Stimulated activated effector memory CD8-positive, alpha-beta T cell treated with anti-CD3 and anti-CD28 coated beads, Interleukin-12 subunit alpha, Interleukin-12 subunit beta, amount 100 ng/mL, for 72 hours (primary cell): Measurements from ENCODE around the gene ZNF362.

Experiments used
- ATAC-seq: fragments of 150-1000 bp; cut with Tn5 transposase; 2 replicates; pipeline ENCODE4 v1.10.0; 2021
- DNase-seq, 2 donors: peaks; one replicate each; pipeline ENCODE4 v3.0.0; 2021 to 2022; ENCODE audit warnings: low spot score in 2 of 2
- H3K27ac Mint-ChIP-seq: one replicate; pipeline ENCODE4 v1.8.0; 2022; ENCODE audit warnings: mild to moderate bottlenecking, mixed read lengths
- H3K36me3 Mint-ChIP-seq: one replicate; pipeline ENCODE4 v1.8.0; 2022; ENCODE audit warnings: mild to moderate bottlenecking, mixed read lengths
- H3K4me1 Mint-ChIP-seq: one replicate; pipeline ENCODE4 v1.8.0; 2022; ENCODE audit warnings: mixed read lengths
- H3K4me3 Mint-ChIP-seq: one replicate; pipeline ENCODE4 v1.8.0; 2022; ENCODE audit warnings: mild to moderate bottlenecking, mixed read lengths
- H3K9me3 Mint-ChIP-seq: one replicate; pipeline ENCODE4 v1.8.0; 2022; ENCODE audit warnings: mixed read lengths

Gene ZNF362

GRCh38 chr1:33270808-33271465, 14.6 kb downstream of the ZNF362 start:
- Mint-ChIP-seq H3K4me1 (peaks cover 48% of the 10 kb centered on the region), H3K27ac (peak overlapping the region; percentile 95), H3K36me3 (no peaks in the 10 kb centered on the region), H3K4me3 (no peak overlapping the region), H3K9me3 (no peaks in the 10 kb centered on the region)
- no peak for DNase-seq
- no peak for ATAC-seq

GRCh38 chr1:33271666-33272505, 15.6 kb downstream of the ZNF362 start:
- H3K36me3 Mint-ChIP-seq, result no peaks in the 10 kb centered on the region
- ATAC-seq, result no peak
- no peak overlapping the region for H3K4me3 Mint-ChIP-seq
- no peak for DNase-seq
- peak overlapping the region; percentile 95 for H3K27ac Mint-ChIP-seq
- H3K4me1 Mint-ChIP-seq, result peaks cover 48% of the 10 kb centered on the region
- H3K9me3 Mint-ChIP-seq, result no peaks in the 10 kb centered on the region

- Mint-ChIP-seq H3K4me3 (no peak overlapping the region), H3K27ac (peak overlapping the region; percentile 95), H3K9me3 (no peaks in the 10 kb centered on the region), H3K4me1 (peaks cover 48% of the 10 kb centered on the region), H3K36me3 (no peaks in the 10 kb centered on the region)
- DNase-seq (no peak), ATAC-seq (no peak)
Observed at GRCh38 chr1:33272509-33272908, 16.2 kb downstream of the ZNF362 start.

- Mint-ChIP-seq H3K27ac (peak overlapping the region; percentile 95), H3K36me3 (no peaks in the 10 kb centered on the region)
Observed at GRCh38 chr1:33272930-33273329, 16.6 kb downstream of the ZNF362 start.

GRCh38 chr1:33273406-33273805, 17.1 kb downstream of the ZNF362 start:
- peak overlapping the region; percentile 95 for H3K27ac Mint-ChIP-seq
- peak overlapping the region; percentile 2 for H3K4me3 Mint-ChIP-seq
- ATAC-seq, result peak; percentile 76

More at GRCh38 chr1:33272930-33273329, 16.6 kb downstream of the ZNF362 start:
- no peaks in the 10 kb centered on the region for H3K9me3 Mint-ChIP-seq
- ATAC-seq, result peak; percentile 33
- H3K4me1 Mint-ChIP-seq, result peaks cover 48% of the 10 kb centered on the region
- peak overlapping the region; percentile 2 for H3K4me3 Mint-ChIP-seq
- no peak for DNase-seq

GRCh38 chr1:33273961-33274371, 17.7 kb downstream of the ZNF362 start:
- Mint-ChIP-seq H3K4me3 (no peak overlapping the region), H3K4me1 (peaks cover 40% of the 10 kb centered on the region), H3K27ac (peak overlapping the region; percentile 95), H3K36me3 (no peaks in the 10 kb centered on the region), H3K9me3 (no peaks in the 10 kb centered on the region)
- no peak for ATAC-seq
- DNase-seq, result no peak

More at GRCh38 chr1:33273406-33273805, 17.1 kb downstream of the ZNF362 start:
- no peak for DNase-seq
- no peaks in the 10 kb centered on the region for H3K9me3 Mint-ChIP-seq
- peaks cover 44% of the 10 kb centered on the region for H3K4me1 Mint-ChIP-seq
- no peaks in the 10 kb centered on the region for H3K36me3 Mint-ChIP-seq

GRCh38 chr1:33274446-33274845, 18.2 kb downstream of the ZNF362 start:
- DNase-seq (no peak), ATAC-seq (no peak)
- Mint-ChIP-seq H3K9me3 (no peaks in the 10 kb centered on the region), H3K4me1 (peaks cover 40% of the 10 kb centered on the region), H3K4me3 (no peak overlapping the region), H3K27ac (peak overlapping the region; percentile 95), H3K36me3 (no peaks in the 10 kb centered on the region)

GRCh38 chr1:33275195-33275594, 18.9 kb downstream of the ZNF362 start:
- Mint-ChIP-seq H3K27ac (peak overlapping the region; percentile 95), H3K36me3 (no peaks in the 10 kb centered on the region), H3K4me3 (no peak overlapping the region), H3K4me1 (peaks cover 40% of the 10 kb centered on the region), H3K9me3 (no peaks in the 10 kb centered on the region)
- DNase-seq, result no peak
- ATAC-seq, result no peak

- no peaks in the 10 kb centered on the region for H3K9me3 Mint-ChIP-seq
- peaks cover 36% of the 10 kb centered on the region for H3K4me1 Mint-ChIP-seq
- H3K4me3 Mint-ChIP-seq, result no peak overlapping the region
- no peak overlapping the region for H3K27ac Mint-ChIP-seq
- no peaks in the 10 kb centered on the region for H3K36me3 Mint-ChIP-seq
- ATAC-seq (no peak), DNase-seq (no peak)
Observed at GRCh38 chr1:33275706-33276572, 19.6 kb downstream of the ZNF362 start.

- H3K27ac Mint-ChIP-seq, result peak overlapping the region; percentile 7
- no peak for ATAC-seq
- H3K36me3 Mint-ChIP-seq, result no peaks in the 10 kb centered on the region
- peaks cover 28% of the 10 kb centered on the region for H3K4me1 Mint-ChIP-seq
- H3K4me3 Mint-ChIP-seq, result no peak overlapping the region
- no peak for DNase-seq
- no peaks in the 10 kb centered on the region for H3K9me3 Mint-ChIP-seq
Observed at GRCh38 chr1:33276573-33277298, 20.4 kb downstream of the ZNF362 start.

GRCh38 chr1:33277488-33278084, 21.3 kb downstream of the ZNF362 start:
- H3K36me3 Mint-ChIP-seq, result peaks cover 6% of the 10 kb centered on the region
- H3K27ac Mint-ChIP-seq, result peak overlapping the region; percentile 7
- no peak for ATAC-seq

GRCh38 chr1:33280091-33280661, 23.9 kb downstream of the ZNF362 start:
- no peak overlapping the region for H3K4me3 Mint-ChIP-seq
- DNase-seq (no peak), ATAC-seq (no peak)
- no peaks in the 10 kb centered on the region for H3K4me1 Mint-ChIP-seq
- H3K36me3 Mint-ChIP-seq, result peaks cover 21% of the 10 kb centered on the region
- H3K27ac Mint-ChIP-seq, result no peak overlapping the region
- H3K9me3 Mint-ChIP-seq, result no peaks in the 10 kb centered on the region

More at GRCh38 chr1:33277488-33278084, 21.3 kb downstream of the ZNF362 start:
- H3K4me1 Mint-ChIP-seq, result peaks cover 20% of the 10 kb centered on the region
- H3K9me3 Mint-ChIP-seq, result no peaks in the 10 kb centered on the region
- DNase-seq, result no peak
- H3K4me3 Mint-ChIP-seq, result no peak overlapping the region

GRCh38 chr1:33281554-33282303, 25.4 kb downstream of the ZNF362 start:
- Mint-ChIP-seq H3K4me3 (no peak overlapping the region), H3K27ac (no peak overlapping the region), H3K4me1 (no peaks in the 10 kb centered on the region), H3K36me3 (peaks cover 27% of the 10 kb centered on the region), H3K9me3 (no peaks in the 10 kb centered on the region)
- DNase-seq (no peak), ATAC-seq (no peak)
